CD4-positive, alpha-beta T cell treated with Interleukin-4 for 4 hours (primary cell): ENCODE measurements around the gene NFE2.
A peak's percentile ranks its signal among the peaks of the same experiment; 100 is the strongest.
"Not testable (repeated sequence)": the region's sequence is repeated elsewhere in the genome, so short reads cannot be mapped to it uniquely, and the experiment has no call there.

Source experiments
- DNase-seq: peaks from one replicate; pipeline ENCODE4 v3.0.0-alpha.2; 2020

NFE2 gene

GRCh38 chr12:54300732-54301427, at the start of gene NFE2:
TSS of gene NFE2 (minus strand) at chr12:54301015. CDS start at chr12:54295248, 5,767 bp downstream.
- DNase-seq: no peak

- no peak for DNase-seq
Measured at GRCh38 chr12:54349679-54350078, 48.9 kb upstream of the NFE2 start.

GRCh38 chr12:54349036-54349435, 48.2 kb upstream of the NFE2 start:
- DNase-seq: no peak

- no peak for DNase-seq
Measured at GRCh38 chr12:54341378-54342300, 40.8 kb upstream of the NFE2 start.

- no peak for DNase-seq
Measured at GRCh38 chr12:54340846-54341245, 40.0 kb upstream of the NFE2 start.

GRCh38 chr12:54338698-54339296, 38.0 kb upstream of the NFE2 start:
- DNase-seq: no peak

GRCh38 chr12:54337854-54338650, 37.2 kb upstream of the NFE2 start:
- DNase-seq: no peak

GRCh38 chr12:54337280-54337842, 36.5 kb upstream of the NFE2 start:
- no peak for DNase-seq

- DNase-seq: no peak
Measured at GRCh38 chr12:54333420-54334034, 32.7 kb upstream of the NFE2 start.

GRCh38 chr12:54331461-54331860, 30.6 kb upstream of the NFE2 start:
- DNase-seq: no peak

- no peak for DNase-seq
Measured at GRCh38 chr12:54330442-54330841, 29.6 kb upstream of the NFE2 start.

- no peak for DNase-seq
Measured at GRCh38 chr12:54329759-54330158, 28.9 kb upstream of the NFE2 start.

GRCh38 chr12:54328595-54329337, 28.0 kb upstream of the NFE2 start:
- no peak for DNase-seq

GRCh38 chr12:54325442-54326109, 24.8 kb upstream of the NFE2 start:
- DNase-seq: not testable (repeated sequence)

GRCh38 chr12:54324617-54325441, 24.0 kb upstream of the NFE2 start, which contains the start of gene COPZ1:
TSS of gene COPZ1 (plus strand) at chr12:54325131. CDS start at chr12:54325164, 33 bp downstream.
- peak; percentile 99 for DNase-seq

- DNase-seq: no peak
Measured at GRCh38 chr12:54321363-54321762, 20.5 kb upstream of the NFE2 start.

GRCh38 chr12:54312309-54312708, 11.5 kb upstream of the NFE2 start:
- not testable (repeated sequence) for DNase-seq

GRCh38 chr12:54311051-54311450, 10.2 kb upstream of the NFE2 start:
- no peak for DNase-seq

GRCh38 chr12:54306925-54307741, 6.3 kb upstream of the NFE2 start:
- peak; percentile 41 for DNase-seq
